Ascending aorta (tissue), 2 donors: ENCODE data around the gene NUDT13. TPM values are rescaled to one million over a fixed set of nuclear protein-coding genes. Genes with fewer than 3 reads are reported as not detected.

ENCODE experiments used
- DNase-seq, 2 donors: peaks; one replicate each; pipeline ENCODE4 v3.0.0-alpha.2; 2019; ENCODE audit warnings: low spot score in 2 of 2
- H3K27ac ChIP-seq, 2 donors: fragments of 200-600 bp; sonication (generic); one replicate each; pipeline ENCODE4 v1.5.1; 2016 to 2017; ENCODE audit warnings: mild to moderate bottlenecking in 1 of 2
- H3K27me3 ChIP-seq: fragments of 200-600 bp; sonication (generic); one replicate; pipeline ENCODE4 v1.5.1; 2017
- H3K36me3 ChIP-seq, 2 donors: fragments of 200-600 bp; sonication (generic); one replicate each; pipeline ENCODE4 v1.5.1; 2016
- H3K4me1 ChIP-seq, 2 donors: fragments of 200-600 bp; sonication (generic); one replicate each; pipeline ENCODE4 v1.5.1; 2016 to 2017; ENCODE audit warnings: mild to moderate bottlenecking in 1 of 2
- H3K4me3 ChIP-seq, 2 donors: fragments of 200-600 bp; sonication (generic); one replicate each; pipeline ENCODE4 v1.5.1; 2016 to 2017; ENCODE audit warnings: mild to moderate bottlenecking in 1 of 2
- H3K9me3 ChIP-seq, 2 donors: fragments of 200-600 bp; sonication (generic); one replicate each; pipeline ENCODE4 v1.5.1; 2016
- CTCF ChIP-seq, 3 experiments: fragments of 200-600 bp in 2 of 3; fragments of 450-650 bp in 1 of 3; sonication (generic) in 2 of 3; IDR thresholded peaks; one replicate each; pipeline ENCODE4 v1.5.1; 2016 to 2019; ENCODE audit warnings: antibody characterized with exemption in 3 of 3, mild to moderate bottlenecking in 1 of 3, moderate library complexity in 1 of 3
- intact Hi-C: fragments of 100-400 bp; cut with DNase I; formaldehyde crosslinking; loops from one replicate; pipeline ENCODE4 v1.15.1; 2023
- total RNA-seq: library from RNA; depleted of rRNA; stranded (reverse); fragments of >200 nt; gene quantifications from one replicate; pipeline ENCODE4 v1.1.0, GENCODE V29; 2016

Gene NUDT13
- total RNA-seq, 1 donor from 2014 or later = 7.6 TPM

- Histone ChIP-seq H3K27ac (no peak overlapping the region), H3K36me3 (peaks cover 0 to 6% of the 10 kb centered on the region in 2 donors), H3K4me3 (no peak overlapping the region), H3K4me1 (peaks cover 0 to 4% of the 10 kb centered on the region in 2 donors), H3K9me3 (no peaks in the 10 kb centered on the region), H3K27me3 (no peaks in the 10 kb centered on the region)
- TF ChIP-seq CTCF (IDR thresholded peaks at IDR 0.05) = no peak
- DNase-seq = no peak
- intact Hi-C loops = no loop called here
Observed at GRCh38 chr10:73119457-73119856, 9.2 kb downstream of the NUDT13 start.

DNA sequence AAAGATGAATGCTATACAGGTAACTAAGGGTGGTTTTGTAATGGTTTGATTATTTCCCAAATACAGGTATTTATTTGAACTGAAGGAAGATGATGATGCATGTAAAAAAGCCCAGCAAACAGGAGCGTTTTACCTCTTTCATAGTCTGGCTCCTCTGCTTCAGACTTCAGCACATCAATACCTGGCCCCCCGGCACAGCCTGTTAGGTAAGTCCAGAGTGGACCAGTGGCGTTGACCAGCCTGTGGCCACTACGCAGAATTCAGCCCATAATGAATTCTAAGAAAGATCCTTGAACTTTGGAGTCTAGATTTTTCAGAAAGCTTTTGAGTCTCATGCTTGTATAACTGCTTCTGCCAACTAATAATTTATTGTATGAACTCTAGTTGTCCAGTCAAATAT is 9.7 kb downstream of the NUDT13 start:
- TF ChIP-seq CTCF (IDR thresholded peaks at IDR 0.05) = no peak
- Histone ChIP-seq H3K4me3 (no peak overlapping the region), H3K27ac (no peak overlapping the region), H3K9me3 (no peaks in the 10 kb centered on the region), H3K36me3 (peaks cover under 1 to 11% of the 10 kb centered on the region in 2 donors), H3K4me1 (peaks cover 0 to 4% of the 10 kb centered on the region in 2 donors), H3K27me3 (no peaks in the 10 kb centered on the region)
- no peak for DNase-seq
- intact Hi-C loops = no loop called here

GRCh38 chr10:73126343-73126742 is 16.1 kb downstream of the NUDT13 start:
- no peak for TF ChIP-seq CTCF (IDR thresholded peaks at IDR 0.05)
- DNase-seq = no peak
- intact Hi-C loops = no loop called here
- H3K27ac ChIP-seq = no peak overlapping the region
- H3K4me1 ChIP-seq = no peaks in the 10 kb centered on the region
- peaks cover 30 to 51% of the 10 kb centered on the region in 2 donors for H3K36me3 ChIP-seq
- H3K4me3 ChIP-seq = no peak overlapping the region
- no peaks in the 10 kb centered on the region for H3K9me3 ChIP-seq
- no peaks in the 10 kb centered on the region for H3K27me3 ChIP-seq

GRCh38 chr10:73131301-73131700 is 21.0 kb downstream of the NUDT13 start:
- peaks cover 54 to 85% of the 10 kb centered on the region in 2 donors for H3K36me3 ChIP-seq
- no peak for TF ChIP-seq CTCF (IDR thresholded peaks at IDR 0.05)
- no peaks in the 10 kb centered on the region for H3K27me3 ChIP-seq
- H3K9me3 ChIP-seq = no peaks in the 10 kb centered on the region
- no peak overlapping the region for H3K4me3 ChIP-seq
- no peaks in the 10 kb centered on the region for H3K4me1 ChIP-seq
- H3K27ac ChIP-seq = no peak overlapping the region
- DNase-seq = no peak
- intact Hi-C loops = no loop called here

GRCh38 chr10:73131913-73132686 is 21.8 kb downstream of the NUDT13 start:
- no peak overlapping the region for H3K4me3 ChIP-seq
- no peaks in the 10 kb centered on the region for H3K27me3 ChIP-seq
- no peak overlapping the region for H3K27ac ChIP-seq
- no peaks in the 10 kb centered on the region for H3K9me3 ChIP-seq
- H3K36me3 ChIP-seq = peaks cover 56 to 86% of the 10 kb centered on the region in 2 donors
- no peak for TF ChIP-seq CTCF (IDR thresholded peaks at IDR 0.05)
- intact Hi-C loops = no loop called here
- DNase-seq = no peak
- H3K4me1 ChIP-seq = no peaks in the 10 kb centered on the region
